ENCODE data around the gene ASCL5.

GRCh38 chr1:201140941-201141260 lies 13.9 kb upstream of the ASCL5 start:
- TF ChIP-seq, protein P1, sequence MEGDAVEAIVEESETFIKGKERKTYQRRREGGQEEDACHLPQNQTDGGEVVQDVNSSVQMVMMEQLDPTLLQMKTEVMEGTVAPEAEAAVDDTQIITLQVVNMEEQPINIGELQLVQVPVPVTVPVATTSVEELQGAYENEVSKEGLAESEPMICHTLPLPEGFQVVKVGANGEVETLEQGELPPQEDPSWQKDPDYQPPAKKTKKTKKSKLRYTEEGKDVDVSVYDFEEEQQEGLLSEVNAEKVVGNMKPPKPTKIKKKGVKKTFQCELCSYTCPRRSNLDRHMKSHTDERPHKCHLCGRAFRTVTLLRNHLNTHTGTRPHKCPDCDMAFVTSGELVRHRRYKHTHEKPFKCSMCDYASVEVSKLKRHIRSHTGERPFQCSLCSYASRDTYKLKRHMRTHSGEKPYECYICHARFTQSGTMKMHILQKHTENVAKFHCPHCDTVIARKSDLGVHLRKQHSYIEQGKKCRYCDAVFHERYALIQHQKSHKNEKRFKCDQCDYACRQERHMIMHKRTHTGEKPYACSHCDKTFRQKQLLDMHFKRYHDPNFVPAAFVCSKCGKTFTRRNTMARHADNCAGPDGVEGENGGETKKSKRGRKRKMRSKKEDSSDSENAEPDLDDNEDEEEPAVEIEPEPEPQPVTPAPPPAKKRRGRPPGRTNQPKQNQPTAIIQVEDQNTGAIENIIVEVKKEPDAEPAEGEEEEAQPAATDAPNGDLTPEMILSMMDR (conservative IDR thresholded peaks at IDR 0.05 in 1 of 2, IDR thresholded peaks at IDR 0.05 in 1 of 2; ENCODE audit: extremely low read depth in 1 of 2, insufficient read depth in 1 of 2, low read depth in 1 of 2, low read length in 2 of 2): no peak
- TF ChIP-seq EZH2 (IDR thresholded peaks at IDR 0.05; ENCODE audit: borderline replicate concordance, low read length): no peak

Measured in mammary epithelial cell (primary cell).